Suprapubic skin (tissue), 3 donors: ENCODE results near the gene LHX2.

Experiments
- POLR2A ChIP-seq, 2 donors: fragments of 450-650 bp; IDR thresholded peaks; one replicate each; pipeline ENCODE4 v1.6.1; 2017; ENCODE audit warnings: antibody characterized with exemption in 2 of 2, mild to moderate bottlenecking in 2 of 2, moderate library complexity in 2 of 2
- TF ChIP-seq, protein P1 (sequence below), 2 donors: fragments of 200-600 bp in 1 of 2; fragments of 450-650 bp in 1 of 2; sonication (generic) in 1 of 2; IDR thresholded peaks; one replicate each; pipeline ENCODE4 v1.5.1; 2016 to 2019; ENCODE audit warnings: antibody characterized with exemption in 2 of 2, mild to moderate bottlenecking in 1 of 2, moderate library complexity in 1 of 2

DNA sequence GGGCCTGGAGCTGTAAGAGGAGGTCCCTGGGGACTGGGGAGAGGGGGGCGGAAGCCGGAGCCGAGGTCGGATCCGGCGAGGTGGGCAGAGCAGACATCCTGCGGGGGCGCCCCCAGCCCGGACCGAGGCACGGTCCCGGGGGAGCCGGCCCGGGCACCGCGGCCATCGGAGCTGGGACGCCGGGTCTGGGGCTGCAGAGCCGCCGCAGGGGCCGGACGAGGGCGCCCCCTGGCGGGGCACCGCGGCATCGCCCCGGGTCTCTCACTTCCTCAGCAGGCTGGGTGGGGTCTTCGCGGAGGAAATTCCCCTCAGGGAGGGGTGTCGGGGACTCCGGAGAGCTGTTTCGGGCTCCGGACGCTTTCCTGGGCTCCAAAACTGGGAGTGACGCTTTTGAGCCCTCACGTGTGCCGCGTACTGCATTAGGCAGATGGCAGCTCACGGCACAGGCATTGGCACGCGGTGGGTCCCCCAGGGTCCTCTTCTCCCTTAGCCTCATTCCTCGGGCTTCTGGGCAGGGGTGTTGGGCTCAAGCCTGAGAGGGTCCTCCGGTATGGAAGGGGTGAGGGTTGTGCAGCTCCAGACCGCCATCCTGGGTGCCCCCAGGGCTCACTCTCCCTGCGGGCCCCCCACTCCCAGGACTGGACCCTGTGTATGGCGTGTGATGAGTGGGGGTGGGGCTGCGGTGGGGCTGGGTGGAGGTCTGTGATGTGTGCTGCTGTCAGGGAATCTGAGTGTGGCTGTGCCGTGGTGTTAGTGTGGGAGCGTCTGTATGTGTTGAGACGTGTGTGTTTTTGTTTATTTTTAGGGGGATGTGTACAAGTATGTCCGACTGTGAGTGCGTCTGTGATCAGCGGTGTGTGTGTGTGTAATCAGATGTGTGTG, 29.6 kb downstream of the LHX2 start:
- TF ChIP-seq, protein P1, sequence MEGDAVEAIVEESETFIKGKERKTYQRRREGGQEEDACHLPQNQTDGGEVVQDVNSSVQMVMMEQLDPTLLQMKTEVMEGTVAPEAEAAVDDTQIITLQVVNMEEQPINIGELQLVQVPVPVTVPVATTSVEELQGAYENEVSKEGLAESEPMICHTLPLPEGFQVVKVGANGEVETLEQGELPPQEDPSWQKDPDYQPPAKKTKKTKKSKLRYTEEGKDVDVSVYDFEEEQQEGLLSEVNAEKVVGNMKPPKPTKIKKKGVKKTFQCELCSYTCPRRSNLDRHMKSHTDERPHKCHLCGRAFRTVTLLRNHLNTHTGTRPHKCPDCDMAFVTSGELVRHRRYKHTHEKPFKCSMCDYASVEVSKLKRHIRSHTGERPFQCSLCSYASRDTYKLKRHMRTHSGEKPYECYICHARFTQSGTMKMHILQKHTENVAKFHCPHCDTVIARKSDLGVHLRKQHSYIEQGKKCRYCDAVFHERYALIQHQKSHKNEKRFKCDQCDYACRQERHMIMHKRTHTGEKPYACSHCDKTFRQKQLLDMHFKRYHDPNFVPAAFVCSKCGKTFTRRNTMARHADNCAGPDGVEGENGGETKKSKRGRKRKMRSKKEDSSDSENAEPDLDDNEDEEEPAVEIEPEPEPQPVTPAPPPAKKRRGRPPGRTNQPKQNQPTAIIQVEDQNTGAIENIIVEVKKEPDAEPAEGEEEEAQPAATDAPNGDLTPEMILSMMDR (IDR thresholded peaks at IDR 0.05) = peak; percentile 57 to 94
- TF ChIP-seq POLR2A (IDR thresholded peaks at IDR 0.05) = no peak
